Body of pancreas (tissue), 4 donors: ENCODE measurements around the gene AANAT. TPM values are rescaled to one million over a fixed set of nuclear protein-coding genes. Genes with fewer than 3 reads are reported as not detected.

Experiments used
- ATAC-seq: fragments of 150-250 bp; one replicate; pipeline ENCODE4 v1.9.1; 2016
- DNase-seq, 4 donors: peaks; one replicate each; pipeline ENCODE4 v3.0.0-alpha.2; 2019
- H3K27ac ChIP-seq, 4 donors: fragments of 200-600 bp; sonication (generic); 1 replicate in 3 of 4; 2 replicates in 1 of 4; pipeline versions ENCODE4 v1.5.1 to v1.6.1; 2016 to 2019; ENCODE audit warnings: mild to moderate bottlenecking in 1 of 4, mixed read lengths in 1 of 4, moderate library complexity in 1 of 4
- H3K27me3 ChIP-seq, 2 donors: fragments of 200-600 bp; sonication (generic); one replicate each; pipeline ENCODE4 v1.6.0; 2016; ENCODE audit warnings: mild to moderate bottlenecking in 1 of 2
- H3K36me3 ChIP-seq, 2 donors: fragments of 200-600 bp; sonication (generic); replicated peaks in 1 of 2; 2 replicates each; pipeline ENCODE4 v1.5.1; 2016; ENCODE audit warnings: low read depth in 2 of 2; ENCODE audit not compliant: insufficient read depth in 1 of 2
- H3K4me1 ChIP-seq: fragments of 200-600 bp; sonication (generic); one replicate; pipeline ENCODE4 v1.6.0; 2016
- H3K4me3 ChIP-seq, 2 donors: fragments of 200-600 bp; sonication (generic); 1 replicate in 1 of 2; 2 replicates in 1 of 2; pipeline ENCODE4 v1.5.1; 2016 to 2019
- H3K9me3 ChIP-seq, 3 donors: fragments of 200-600 bp; sonication (generic); 1 replicate in 2 of 3; 2 replicates in 1 of 3; pipeline ENCODE4 v1.5.1; 2016
- POLR2A ChIP-seq, 3 donors: fragments of 450-650 bp; IDR thresholded peaks; one replicate each; pipeline ENCODE4 v1.6.1; 2016; ENCODE audit warnings: antibody characterized with exemption in 3 of 3, mild to moderate bottlenecking in 2 of 3
- WGBS, 2 donors: methylation state at CpG; one replicate each; pipeline ENCODE4 v1.1.5; 2017; 5-methylcytosine and 5-hydroxymethylcytosine counted together
- intact Hi-C: fragments of 100-400 bp; cut with DNase I; formaldehyde crosslinking; loops from one replicate; pipeline ENCODE4 v1.15.1; 2023
- total RNA-seq, 2 donors: library from RNA; depleted of rRNA; stranded (reverse); fragments of >200 nt; gene quantifications; one replicate each; pipeline ENCODE4 v1.1.0, GENCODE V29; 2016
- TF ChIP-seq, protein P1 (sequence below), 7 experiments: fragments of 450-650 bp in 4 of 7; fragments of 200-600 bp in 3 of 7; sonication (generic) in 3 of 7; IDR thresholded peaks; one replicate each; pipeline ENCODE4 v1.5.1; 2016 to 2019; ENCODE audit warnings: antibody characterized with exemption in 7 of 7

Gene AANAT
- total RNA-seq, 2 donors from 2014 or later: not detected

DNA sequence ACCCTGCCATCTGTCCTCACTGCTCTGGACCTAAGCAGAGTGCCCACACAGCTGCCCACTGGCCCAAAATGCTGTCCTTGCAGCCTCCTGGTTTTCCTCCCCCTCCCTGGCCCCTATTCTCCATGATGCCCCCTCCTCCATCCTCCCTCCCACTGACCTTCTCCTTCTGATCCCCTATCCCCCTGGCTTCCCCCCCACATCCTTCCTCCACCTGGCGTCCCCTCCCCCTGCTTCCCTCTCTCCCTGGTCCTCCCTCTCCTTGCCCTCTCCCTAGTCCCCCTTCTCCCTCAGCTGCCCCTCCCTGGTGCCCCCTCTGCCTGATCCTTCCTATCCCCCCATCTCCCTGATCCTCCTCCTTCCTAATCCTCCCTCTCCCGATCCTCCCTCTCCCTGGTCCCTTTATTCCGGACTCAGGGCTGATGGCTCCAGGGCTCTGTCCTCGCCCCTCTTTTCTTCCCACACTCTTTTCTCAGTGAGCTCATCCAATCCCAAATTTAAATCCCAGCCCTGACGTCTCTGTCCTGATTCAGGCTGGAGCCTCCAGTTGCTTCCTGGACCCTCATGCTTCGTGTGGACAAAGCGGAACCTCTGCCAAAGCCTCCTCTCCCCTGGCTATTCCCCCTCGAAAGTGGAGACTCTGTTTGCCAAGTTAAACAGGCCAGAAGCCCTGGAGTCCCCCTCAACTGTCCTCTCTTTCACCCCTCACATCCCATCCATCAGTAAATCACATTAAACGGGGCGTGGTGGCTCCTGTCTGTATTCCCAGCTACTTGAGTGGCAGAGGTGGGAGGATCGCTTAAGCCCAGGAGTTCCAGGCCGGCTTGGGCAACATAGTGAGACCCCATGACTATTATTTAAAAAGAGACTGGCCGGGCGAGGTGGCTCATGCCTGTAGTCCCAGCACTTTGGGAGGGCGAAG is 51.9 kb downstream of the AANAT start:
- intact Hi-C loops: loop anchor here (10.0 kb wide), 1 partner anchor 215 kb away; the partner anchor contains the start of gene QRICH2
- WGBS, 2 donors: 61 to 68% methylated on average over 13 to 14 of the region's 15 CpGs

More for the DNA sequence above, 51.9 kb downstream of the AANAT start:
- Histone ChIP-seq H3K27me3 (peaks cover 0 to 4% of the 10 kb centered on the region in 2 donors), H3K27ac (no peak overlapping the region), H3K9me3 (no peaks in the 10 kb centered on the region), H3K36me3 (no peaks in the 10 kb centered on the region), H3K4me1 (peaks cover 11% of the 10 kb centered on the region), H3K4me3 (no peak overlapping the region)
- DNase-seq (no peak), ATAC-seq (no peak)
- TF ChIP-seq, protein P1, sequence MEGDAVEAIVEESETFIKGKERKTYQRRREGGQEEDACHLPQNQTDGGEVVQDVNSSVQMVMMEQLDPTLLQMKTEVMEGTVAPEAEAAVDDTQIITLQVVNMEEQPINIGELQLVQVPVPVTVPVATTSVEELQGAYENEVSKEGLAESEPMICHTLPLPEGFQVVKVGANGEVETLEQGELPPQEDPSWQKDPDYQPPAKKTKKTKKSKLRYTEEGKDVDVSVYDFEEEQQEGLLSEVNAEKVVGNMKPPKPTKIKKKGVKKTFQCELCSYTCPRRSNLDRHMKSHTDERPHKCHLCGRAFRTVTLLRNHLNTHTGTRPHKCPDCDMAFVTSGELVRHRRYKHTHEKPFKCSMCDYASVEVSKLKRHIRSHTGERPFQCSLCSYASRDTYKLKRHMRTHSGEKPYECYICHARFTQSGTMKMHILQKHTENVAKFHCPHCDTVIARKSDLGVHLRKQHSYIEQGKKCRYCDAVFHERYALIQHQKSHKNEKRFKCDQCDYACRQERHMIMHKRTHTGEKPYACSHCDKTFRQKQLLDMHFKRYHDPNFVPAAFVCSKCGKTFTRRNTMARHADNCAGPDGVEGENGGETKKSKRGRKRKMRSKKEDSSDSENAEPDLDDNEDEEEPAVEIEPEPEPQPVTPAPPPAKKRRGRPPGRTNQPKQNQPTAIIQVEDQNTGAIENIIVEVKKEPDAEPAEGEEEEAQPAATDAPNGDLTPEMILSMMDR (IDR thresholded peaks at IDR 0.05): no peak
- TF ChIP-seq POLR2A (IDR thresholded peaks at IDR 0.05): no peak

Other genes starting within 250 kb of the AANAT start
- gene RNF157, start 227.1 kb upstream of the AANAT start, total RNA-seq: 10 to 100 TPM in 1 of 2 donors, 1 to 10 TPM in 1; 4.7 to 29.3 TPM
- 1 to 10 TPM; 4.2 to 7.3 TPM for gene UBALD2, start 202.3 kb upstream of the AANAT start, total RNA-seq
- gene QRICH2, start 159.3 kb upstream of the AANAT start, total RNA-seq: 1 to 10 TPM in 1 of 2 donors, under 1 TPM in 1; 0.66 to 1.6 TPM
- 10 to 100 TPM; 34.8 to 55.7 TPM for gene PRPSAP1, start 113.7 kb upstream of the AANAT start, total RNA-seq
- 10 to 100 TPM; 12.2 to 46.5 TPM for gene SPHK1, start 83.0 kb upstream of the AANAT start, total RNA-seq
- gene UBE2O, start 14.5 kb upstream of the AANAT start, total RNA-seq: 10 to 100 TPM; 17.1 to 30.3 TPM
- 10 to 100 TPM; 23.1 to 48.1 TPM for gene RHBDF2, start 33.8 kb downstream of the AANAT start, total RNA-seq
- 10 to 100 TPM in 1 of 2 donors, 1 to 10 TPM in 1; 9.6 to 21.1 TPM for gene CYGB, start 70.1 kb downstream of the AANAT start, total RNA-seq
- 1 to 10 TPM in 1 of 2 donors, under 1 TPM in 1; 0.52 to 4.6 TPM for gene PRCD, start 72.4 kb downstream of the AANAT start, total RNA-seq
- gene ST6GALNAC2, start 118.3 kb downstream of the AANAT start, total RNA-seq: 10 to 100 TPM in 1 of 2 donors, 1 to 10 TPM in 1; 6.9 to 10.1 TPM
- 10 to 100 TPM in 1 of 2 donors, 1 to 10 TPM in 1; 9.3 to 13.5 TPM for gene ST6GALNAC1, start 176.2 kb downstream of the AANAT start, total RNA-seq
- gene MXRA7, start 243.4 kb downstream of the AANAT start, total RNA-seq: 10 to 100 TPM; 71.9 to 87.4 TPM